ENCODE measurements around the gene B3GNT9. TPM values are rescaled to one million over a fixed set of nuclear protein-coding genes. Genes with fewer than 3 reads are reported as not detected.

Gene B3GNT9
- total and polyA plus RNA-seq, 7 donors, result 0.46 to 18.8 (median 8.7) TPM

DNA sequence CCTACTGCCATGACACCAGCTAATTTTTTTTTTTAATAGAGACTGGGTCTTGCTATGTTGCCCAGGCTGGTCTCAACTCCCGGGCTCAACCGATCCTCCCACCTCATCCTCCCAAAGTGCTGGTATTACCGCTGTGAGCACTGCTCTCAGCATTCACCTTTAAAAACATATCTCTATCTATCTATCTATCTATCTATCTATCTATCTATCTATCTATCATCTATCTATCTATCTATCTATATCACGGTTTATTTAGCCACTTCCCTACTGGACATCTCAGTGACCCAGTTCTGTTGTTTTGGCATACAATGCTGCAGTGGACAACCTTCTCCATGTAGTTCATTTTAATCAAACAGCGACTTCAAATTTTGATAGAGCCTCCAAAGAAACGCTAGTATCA, 42.3 kb downstream of the B3GNT9 start:
- no peaks in the 10 kb centered on the region for H3K9me3 ChIP-seq
- no peak overlapping the region for H3K4me3 ChIP-seq
- H3K27me3 ChIP-seq, result no peaks in the 10 kb centered on the region
- no peak overlapping the region for H3K27ac ChIP-seq
- 97% methylated on average over 6 of the region's 6 CpGs for WGBS, 2 donors
- peaks cover 0 to 27% (median 21%) of the 10 kb centered on the region in 4 donors for H3K4me1 ChIP-seq
- intact Hi-C loops (cut with DNase I), result no loop called here
- H3K36me3 ChIP-seq, result peaks cover 0 to 5% (median 0%) of the 10 kb centered on the region in 4 donors
- no peak for TF ChIP-seq POLR2AphosphoS5 (IDR thresholded peaks at IDR 0.05)
- no peak for TF ChIP-seq POLR2A (IDR thresholded peaks at IDR 0.05)
- TF ChIP-seq EP300 (IDR thresholded peaks at IDR 0.05), result no peak
- TF ChIP-seq CTCF (IDR thresholded peaks at IDR 0.05), result no peak
- no peak for DNase-seq

DNA sequence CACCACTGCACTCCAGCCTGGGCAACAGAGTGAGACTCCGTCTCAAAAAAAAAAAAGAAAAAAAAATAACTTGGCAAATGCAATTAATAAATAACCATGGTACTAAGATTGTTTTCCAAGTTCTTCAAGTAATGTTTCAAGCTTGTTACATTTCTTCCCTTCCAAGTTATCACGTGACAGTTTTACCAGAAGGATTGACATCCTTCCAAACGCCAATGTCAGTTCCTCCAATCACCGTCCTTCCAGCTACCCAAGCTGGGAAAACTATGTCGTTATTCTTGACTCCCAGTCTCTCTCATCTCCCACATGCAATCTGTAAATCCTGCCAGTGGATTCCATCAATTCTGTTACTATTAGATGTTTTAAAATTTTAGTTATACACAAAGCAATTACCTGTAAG, 44.9 kb downstream of the B3GNT9 start:
- 73 to 76% methylated on average over 5 of the region's 5 CpGs for WGBS, 2 donors
- TF ChIP-seq POLR2A (IDR thresholded peaks at IDR 0.05) (no peak), CTCF (IDR thresholded peaks at IDR 0.05) (no peak), POLR2AphosphoS5 (IDR thresholded peaks at IDR 0.05) (no peak), EP300 (IDR thresholded peaks at IDR 0.05) (no peak)
- intact Hi-C loops (cut with DNase I), result no loop called here

GRCh38 chr16:67105246-67105645, 45.6 kb downstream of the B3GNT9 start:
- H3K36me3 ChIP-seq, result peaks cover 0 to 8% (median 0%) of the 10 kb centered on the region in 4 donors
- DNase-seq, result no peak
- H3K4me1 ChIP-seq, result peaks cover 0 to 11% (median 7%) of the 10 kb centered on the region in 4 donors
- intact Hi-C loops (cut with DNase I), result no loop called here
- H3K9me3 ChIP-seq, result no peaks in the 10 kb centered on the region
- TF ChIP-seq CTCF (IDR thresholded peaks at IDR 0.05) (no peak), POLR2A (IDR thresholded peaks at IDR 0.05) (no peak), EP300 (IDR thresholded peaks at IDR 0.05) (no peak), POLR2AphosphoS5 (IDR thresholded peaks at IDR 0.05) (no peak)
- no peak overlapping the region for H3K27ac ChIP-seq
- no peaks in the 10 kb centered on the region for H3K27me3 ChIP-seq
- WGBS, 2 donors, result 18 to 49% methylated on average over 2 of the region's 2 CpGs
- H3K4me3 ChIP-seq, result no peak overlapping the region

More for the DNA sequence above, 44.9 kb downstream of the B3GNT9 start:
- Histone ChIP-seq H3K36me3 (peaks cover 0 to 2% (median 0%) of the 10 kb centered on the region in 4 donors), H3K4me3 (no peak overlapping the region), H3K27ac (no peak overlapping the region), H3K27me3 (no peaks in the 10 kb centered on the region), H3K9me3 (no peaks in the 10 kb centered on the region), H3K4me1 (peaks cover 0 to 17% (median 13%) of the 10 kb centered on the region in 4 donors)
- no peak for DNase-seq

DNA sequence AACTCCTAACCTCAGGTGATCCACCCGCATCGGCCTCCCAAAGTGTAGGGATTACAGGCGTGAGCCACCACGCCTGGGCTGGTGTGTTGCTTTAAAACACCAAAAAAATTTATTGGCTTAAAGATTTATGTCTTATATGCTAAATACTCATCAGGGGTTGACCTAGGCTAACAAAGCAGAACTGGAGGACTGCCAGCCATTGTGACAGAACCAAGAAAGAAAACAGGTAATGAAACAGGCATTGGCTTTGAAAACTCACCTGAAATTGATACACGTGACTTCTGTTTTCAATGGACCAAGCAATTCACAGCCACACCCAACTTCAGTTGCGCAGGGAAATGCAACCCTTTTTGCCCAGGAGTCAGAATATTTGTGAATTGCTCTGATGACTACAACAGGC, 46.0 kb downstream of the B3GNT9 start:
- H3K27ac ChIP-seq, result no peak overlapping the region
- H3K4me1 ChIP-seq, result peaks cover 0 to 8% (median 5%) of the 10 kb centered on the region in 4 donors
- no peaks in the 10 kb centered on the region for H3K9me3 ChIP-seq
- intact Hi-C loops (cut with DNase I), result no loop called here
- 22 to 59% methylated on average over 6 of the region's 6 CpGs for WGBS, 2 donors
- H3K4me3 ChIP-seq, result no peak overlapping the region
- no peak for TF ChIP-seq EP300 (IDR thresholded peaks at IDR 0.05)
- no peak for TF ChIP-seq CTCF (IDR thresholded peaks at IDR 0.05)
- no peak for TF ChIP-seq POLR2A (IDR thresholded peaks at IDR 0.05)
- TF ChIP-seq POLR2AphosphoS5 (IDR thresholded peaks at IDR 0.05), result no peak
- H3K27me3 ChIP-seq, result no peaks in the 10 kb centered on the region
- DNase-seq, result no peak
- H3K36me3 ChIP-seq, result peaks cover 0 to 10% (median 0%) of the 10 kb centered on the region in 4 donors

DNA sequence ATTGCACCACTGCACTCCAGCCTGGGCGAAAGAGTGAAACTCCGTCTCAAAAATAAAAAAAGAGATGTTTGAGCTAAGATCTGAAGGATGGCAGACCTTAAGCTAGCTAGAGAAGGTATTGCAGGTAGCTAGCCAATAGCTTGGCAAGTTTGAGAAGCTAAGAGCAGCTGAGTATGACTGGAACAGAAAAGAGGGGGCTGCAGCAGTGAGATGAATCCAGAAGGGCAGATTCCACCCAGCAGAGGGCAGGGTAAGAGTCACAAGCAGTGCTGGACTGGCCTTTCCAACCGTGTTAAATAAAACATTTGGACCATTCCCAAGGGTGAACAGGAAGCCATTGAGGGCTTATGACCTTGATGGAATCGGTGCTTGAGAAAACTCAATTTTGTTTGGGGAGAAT, 46.7 kb downstream of the B3GNT9 start:
- Histone ChIP-seq H3K27ac (no peak overlapping the region), H3K4me1 (peaks cover 0 to 3% (median 2%) of the 10 kb centered on the region in 4 donors), H3K36me3 (peaks cover 0 to 18% (median 0%) of the 10 kb centered on the region in 4 donors), H3K4me3 (no peak overlapping the region), H3K27me3 (no peaks in the 10 kb centered on the region), H3K9me3 (no peaks in the 10 kb centered on the region)
- TF ChIP-seq CTCF (IDR thresholded peaks at IDR 0.05) (no peak), POLR2AphosphoS5 (IDR thresholded peaks at IDR 0.05) (no peak), POLR2A (IDR thresholded peaks at IDR 0.05) (no peak), EP300 (IDR thresholded peaks at IDR 0.05) (no peak)
- 50 to 66% methylated on average over 4 of the region's 4 CpGs for WGBS, 2 donors
- no peak for DNase-seq
- intact Hi-C loops (cut with DNase I), result no loop called here
